Esophagus squamous epithelium (tissue), 4 donors: Measurements from ENCODE around the gene SMC6.

Source experiments
- POLR2A ChIP-seq, 4 donors: fragments of 450-650 bp; IDR thresholded peaks; one replicate each; pipeline ENCODE4 v1.6.1; 2017; ENCODE audit warnings: antibody characterized with exemption in 4 of 4, mild to moderate bottlenecking in 4 of 4, moderate library complexity in 3 of 4
- TF ChIP-seq, protein P1 (sequence below), 6 experiments: fragments of 450-650 bp in 4 of 6; fragments of 200-600 bp in 2 of 6; sonication (generic) in 2 of 6; IDR thresholded peaks; one replicate each; pipeline ENCODE4 v1.5.1; 2016 to 2019; ENCODE audit warnings: antibody characterized with exemption in 6 of 6, mild to moderate bottlenecking in 4 of 6, moderate library complexity in 4 of 6

DNA sequence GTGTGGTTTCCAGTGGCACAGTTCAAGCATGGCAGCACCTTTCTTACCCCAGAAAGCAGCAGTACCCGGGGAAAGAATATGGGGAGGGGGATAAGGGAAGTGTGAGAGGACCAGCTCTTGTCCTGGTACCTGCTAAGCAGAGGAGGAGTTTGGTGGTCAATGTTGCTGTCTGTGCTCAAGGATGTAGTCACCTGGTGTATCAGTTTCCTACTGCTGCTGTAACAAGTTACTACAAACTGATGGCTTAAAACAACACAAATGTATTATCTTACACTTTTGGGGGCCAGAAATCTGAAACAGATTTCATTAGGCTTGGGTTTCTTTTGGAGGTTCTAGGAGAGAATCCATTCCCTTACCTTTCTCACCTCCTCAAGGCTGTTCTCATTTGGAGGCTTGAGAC is 135.7 kb downstream of the SMC6 start:
- TF ChIP-seq, protein P1, sequence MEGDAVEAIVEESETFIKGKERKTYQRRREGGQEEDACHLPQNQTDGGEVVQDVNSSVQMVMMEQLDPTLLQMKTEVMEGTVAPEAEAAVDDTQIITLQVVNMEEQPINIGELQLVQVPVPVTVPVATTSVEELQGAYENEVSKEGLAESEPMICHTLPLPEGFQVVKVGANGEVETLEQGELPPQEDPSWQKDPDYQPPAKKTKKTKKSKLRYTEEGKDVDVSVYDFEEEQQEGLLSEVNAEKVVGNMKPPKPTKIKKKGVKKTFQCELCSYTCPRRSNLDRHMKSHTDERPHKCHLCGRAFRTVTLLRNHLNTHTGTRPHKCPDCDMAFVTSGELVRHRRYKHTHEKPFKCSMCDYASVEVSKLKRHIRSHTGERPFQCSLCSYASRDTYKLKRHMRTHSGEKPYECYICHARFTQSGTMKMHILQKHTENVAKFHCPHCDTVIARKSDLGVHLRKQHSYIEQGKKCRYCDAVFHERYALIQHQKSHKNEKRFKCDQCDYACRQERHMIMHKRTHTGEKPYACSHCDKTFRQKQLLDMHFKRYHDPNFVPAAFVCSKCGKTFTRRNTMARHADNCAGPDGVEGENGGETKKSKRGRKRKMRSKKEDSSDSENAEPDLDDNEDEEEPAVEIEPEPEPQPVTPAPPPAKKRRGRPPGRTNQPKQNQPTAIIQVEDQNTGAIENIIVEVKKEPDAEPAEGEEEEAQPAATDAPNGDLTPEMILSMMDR (IDR thresholded peaks at IDR 0.05), result no peak
- no peak for TF ChIP-seq POLR2A (IDR thresholded peaks at IDR 0.05)
